ES-I3 (cell line): ENCODE results near the gene WDR4.
"Not testable (repeated sequence)": the region's sequence is repeated elsewhere in the genome, so short reads cannot be mapped to it uniquely, and the experiment has no call there.

Source experiments
- H3K36me3 ChIP-seq: 2 replicates; pipeline ENCODE4 v1.6.1; 2013; ENCODE audit warnings: mild to moderate bottlenecking, low read length, control low read depth, moderate library complexity; ENCODE audit not compliant: insufficient read depth
- H3K4me1 ChIP-seq: 2 replicates; pipeline ENCODE4 v1.6.1; 2013; ENCODE audit warnings: mild to moderate bottlenecking, control low read depth, low read length; ENCODE audit not compliant: insufficient read depth
- H3K9ac ChIP-seq: 2 replicates; pipeline ENCODE4 v1.6.1; 2013; ENCODE audit warnings: low read depth, mild to moderate bottlenecking, low read length, moderate library complexity
- H3K9me3 ChIP-seq: 2 replicates; pipeline ENCODE4 v1.6.1; 2013; ENCODE audit warnings: mild to moderate bottlenecking, low read length, moderate library complexity; ENCODE audit not compliant: control insufficient read depth, insufficient read depth

Gene WDR4

GRCh38 chr21:42843056-42843455, 36.3 kb downstream of the WDR4 start:
- peaks cover 22% of the 10 kb centered on the region for H3K36me3 ChIP-seq
- H3K9ac ChIP-seq, result no peak overlapping the region
- no peaks in the 10 kb centered on the region for H3K9me3 ChIP-seq
- no peaks in the 10 kb centered on the region for H3K4me1 ChIP-seq

DNA sequence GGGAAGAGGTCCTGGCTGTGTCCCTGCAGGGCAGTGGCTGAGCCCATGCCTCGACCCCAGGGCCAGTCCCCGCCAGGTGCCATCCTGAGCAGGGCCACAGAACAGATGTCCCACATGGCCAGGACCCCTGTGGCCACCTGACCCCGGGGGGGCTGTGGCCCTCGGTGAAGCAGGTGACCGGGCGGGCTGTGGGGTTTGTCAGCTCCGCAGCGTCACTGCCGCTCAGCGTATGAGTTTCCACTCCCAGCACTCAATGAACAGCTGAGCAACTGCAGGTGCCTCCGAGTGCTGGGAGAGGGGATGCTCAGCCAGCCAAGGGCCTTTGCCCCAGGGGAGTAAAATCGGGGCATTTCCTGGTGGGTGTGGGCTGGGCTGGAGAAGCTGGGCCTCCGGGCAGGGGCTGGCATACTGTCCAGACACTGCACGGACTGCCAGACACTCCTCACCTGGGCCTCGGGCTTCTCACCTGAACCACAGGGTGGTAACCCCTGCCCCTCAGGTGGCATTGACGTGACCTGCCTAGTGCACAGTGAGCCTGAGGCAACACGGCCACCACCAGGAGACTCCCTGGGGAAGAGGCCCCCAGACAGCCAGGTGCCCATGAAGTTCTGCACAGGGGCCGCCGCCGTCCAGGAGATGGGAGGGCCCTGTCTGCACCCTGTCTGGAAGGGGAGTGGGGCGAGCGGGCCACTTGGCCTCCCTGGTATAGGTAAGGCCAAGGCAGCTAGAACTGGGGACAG, 37.3 kb downstream of the WDR4 start:
- H3K9ac ChIP-seq, H3K4me1 ChIP-seq, H3K9me3 ChIP-seq: not testable (repeated sequence)
- peaks cover 22% of the 10 kb centered on the region for H3K36me3 ChIP-seq

DNA sequence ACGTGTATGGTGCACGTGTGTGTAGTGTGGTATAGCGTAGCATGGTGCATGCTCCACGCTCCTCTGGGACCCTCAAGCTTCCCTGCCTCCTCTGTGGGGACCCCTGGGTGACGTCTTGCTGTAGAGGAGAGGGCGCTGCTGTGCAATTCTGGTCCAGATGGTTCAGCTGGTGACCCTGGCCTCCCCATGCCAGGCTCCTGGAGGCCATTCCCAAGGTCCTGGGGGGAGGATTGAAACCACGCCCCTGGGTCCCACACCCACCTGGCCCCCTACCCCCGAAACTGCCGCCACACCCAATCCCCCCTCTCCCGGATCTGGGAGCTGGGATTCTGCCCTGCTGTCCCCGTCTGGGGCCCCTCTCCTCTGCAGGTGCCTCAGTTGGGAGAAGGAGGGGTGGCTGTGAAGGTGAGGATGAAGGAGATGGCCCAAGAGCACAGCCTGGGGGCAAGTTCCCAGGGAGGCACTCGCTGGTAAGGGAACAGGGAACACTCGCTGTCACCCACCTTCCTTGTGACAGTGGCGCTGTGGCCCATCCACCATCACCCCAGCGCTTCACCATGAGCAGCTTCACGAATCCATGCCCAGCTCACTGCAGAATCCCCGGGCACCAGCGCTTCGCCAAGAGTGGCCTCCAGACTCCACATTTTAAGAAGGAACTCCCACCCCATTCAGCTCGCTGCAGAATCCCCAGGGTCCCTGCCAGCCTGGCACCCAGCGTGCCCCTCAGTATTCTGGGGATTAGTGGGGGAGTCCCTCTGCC, 38.0 kb downstream of the WDR4 start:
- H3K9me3 ChIP-seq, result no peaks in the 10 kb centered on the region
- H3K4me1 ChIP-seq, result no peaks in the 10 kb centered on the region
- H3K36me3 ChIP-seq, result peaks cover 22% of the 10 kb centered on the region
- H3K9ac ChIP-seq, result no peak overlapping the region

DNA sequence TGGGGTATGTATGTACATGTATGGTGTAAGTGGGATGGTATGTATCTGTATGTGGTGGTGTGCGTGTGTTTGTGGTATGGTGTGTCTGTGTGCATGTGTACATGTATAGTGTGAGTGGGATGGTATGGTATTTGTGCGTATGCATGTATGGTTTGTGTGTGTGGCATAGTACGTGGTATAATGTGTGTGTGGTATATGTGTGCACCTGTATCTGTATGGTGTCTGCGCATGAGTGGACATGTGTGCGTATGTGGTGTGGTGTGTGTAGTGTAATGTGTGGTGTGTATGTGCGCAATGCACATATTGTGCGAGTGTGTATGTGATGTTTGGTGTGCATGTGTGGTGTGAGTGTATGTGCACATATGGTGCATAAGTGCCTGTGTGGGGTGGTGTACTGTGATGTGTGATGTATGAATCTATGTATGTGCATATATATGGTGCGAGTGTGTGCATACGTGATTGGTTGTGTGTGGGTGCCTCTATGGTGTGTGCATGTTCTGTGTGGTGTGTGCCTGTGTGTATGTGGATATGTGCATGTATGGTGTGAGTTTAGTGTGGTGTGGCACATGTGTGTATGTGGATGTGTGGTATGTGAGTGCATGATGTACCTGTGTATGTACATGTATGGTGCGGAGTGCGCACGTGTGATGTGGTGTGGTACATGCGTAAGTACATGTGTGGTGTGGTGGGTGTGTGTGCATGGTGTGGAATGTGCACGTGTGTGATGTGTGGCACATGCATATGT, 38.8 kb downstream of the WDR4 start:
- Histone ChIP-seq H3K9me3 (no peaks in the 10 kb centered on the region), H3K36me3 (peaks cover 15% of the 10 kb centered on the region), H3K9ac (no peak overlapping the region), H3K4me1 (no peaks in the 10 kb centered on the region)

DNA sequence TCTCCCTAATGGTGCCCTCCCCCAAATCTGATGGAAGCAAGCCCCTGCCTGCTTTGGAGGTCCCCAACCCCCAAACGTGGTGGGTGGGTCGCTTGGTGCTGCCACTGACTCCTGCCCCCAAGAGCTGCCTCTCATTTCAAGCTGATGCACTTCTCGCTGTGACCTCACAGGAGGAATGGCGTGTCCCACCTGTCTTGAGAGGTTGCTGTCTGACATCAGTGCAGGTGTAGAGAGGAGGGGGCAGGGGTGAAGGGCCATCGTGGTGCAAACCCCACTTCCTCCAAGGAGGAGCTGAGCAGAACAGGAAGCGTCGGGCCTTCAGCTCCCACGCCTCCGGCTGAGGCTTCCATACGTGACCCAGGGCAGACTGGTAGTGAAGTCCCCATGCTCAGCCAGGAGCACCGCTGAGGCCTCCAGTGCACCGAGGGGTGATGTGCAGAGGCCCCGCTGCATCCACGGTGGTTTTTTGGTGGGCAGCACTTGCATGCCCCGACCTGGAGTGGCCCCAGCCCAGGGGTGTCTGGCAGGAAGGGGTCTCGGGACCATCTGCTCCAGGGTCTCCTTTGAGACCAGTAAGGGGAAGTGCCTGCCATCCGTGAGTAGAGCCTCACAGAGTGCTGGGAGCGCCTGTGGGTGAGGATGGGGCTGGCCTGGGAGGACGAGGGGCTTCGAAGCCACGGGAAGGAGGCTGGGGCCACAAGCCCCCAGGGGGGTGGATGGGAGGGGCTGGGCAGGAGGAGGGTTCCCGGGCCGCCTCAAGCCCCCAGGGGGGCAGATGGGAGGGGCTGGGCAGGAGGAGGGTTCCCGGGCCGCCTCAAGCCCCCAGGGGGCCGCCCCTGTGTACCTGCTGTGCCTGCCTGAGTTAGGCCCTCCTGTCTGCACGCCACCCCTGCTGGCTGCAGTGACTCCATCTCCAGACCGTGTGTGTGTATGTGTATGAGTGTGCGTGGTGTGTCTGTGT, 39.8 kb downstream of the WDR4 start:
- Histone ChIP-seq H3K36me3 (peaks cover 14% of the 10 kb centered on the region), H3K4me1 (no peaks in the 10 kb centered on the region), H3K9ac (no peak overlapping the region), H3K9me3 (no peaks in the 10 kb centered on the region)

DNA sequence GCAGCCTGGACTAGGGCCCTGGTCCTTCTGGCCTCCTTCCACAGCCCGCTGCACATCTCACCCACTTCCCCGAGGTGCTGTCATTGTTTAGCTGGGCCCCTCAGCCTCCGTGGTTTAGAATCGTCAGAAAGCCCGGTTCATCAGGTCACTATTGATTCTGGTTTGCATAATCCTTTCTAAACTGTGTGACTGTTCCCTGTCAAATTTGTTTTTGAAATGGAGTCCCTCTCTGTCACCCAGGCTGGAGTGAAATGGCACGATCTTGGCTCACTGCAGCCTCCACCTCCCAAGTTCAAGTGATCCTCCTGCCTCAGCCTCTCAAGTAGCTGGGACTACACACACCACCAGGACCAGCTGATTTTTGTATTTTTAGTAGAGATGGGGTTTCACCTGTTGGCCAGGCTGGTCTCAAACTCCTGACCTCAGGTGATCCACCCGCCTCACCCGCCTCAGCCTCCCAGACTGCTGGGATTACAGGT, 41.1 kb downstream of the WDR4 start:
- H3K9me3 ChIP-seq, H3K4me1 ChIP-seq, H3K9ac ChIP-seq: not testable (repeated sequence)
- peaks cover 10% of the 10 kb centered on the region for H3K36me3 ChIP-seq

GRCh38 chr21:42837421-42838211, 41.7 kb downstream of the WDR4 start:
- H3K9ac ChIP-seq, result no peak overlapping the region
- no peaks in the 10 kb centered on the region for H3K4me1 ChIP-seq
- peaks cover 10% of the 10 kb centered on the region for H3K36me3 ChIP-seq
- H3K9me3 ChIP-seq, result no peaks in the 10 kb centered on the region

DNA sequence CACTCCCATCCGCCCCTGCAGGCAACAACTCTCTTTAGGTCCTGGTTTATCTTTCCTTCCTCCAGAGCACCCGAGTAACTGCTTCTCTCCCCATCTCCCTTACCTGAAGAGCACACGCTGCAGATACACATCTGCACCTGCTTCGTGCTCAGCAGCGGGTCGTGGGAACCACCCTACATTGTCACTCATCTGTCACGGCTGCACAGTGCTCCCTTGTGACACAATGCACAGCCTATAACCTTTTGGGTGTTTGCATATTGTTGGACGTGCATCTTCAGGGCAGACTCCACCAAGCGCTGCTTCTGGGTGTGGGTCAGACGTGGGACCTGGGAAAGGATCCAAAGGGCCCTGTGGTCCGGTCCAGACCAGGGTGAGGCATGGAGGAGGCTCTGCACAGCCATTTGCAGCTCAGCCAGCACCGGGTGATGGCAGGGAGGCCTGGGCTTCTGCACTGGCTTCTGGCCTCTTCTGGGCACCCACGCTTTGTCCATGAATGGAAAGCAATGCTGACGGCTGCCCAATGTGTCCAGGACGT, 42.5 kb downstream of the WDR4 start:
- H3K4me1 ChIP-seq, result no peaks in the 10 kb centered on the region
- H3K36me3 ChIP-seq, result peaks cover 10% of the 10 kb centered on the region
- H3K9ac ChIP-seq, result no peak overlapping the region
- no peaks in the 10 kb centered on the region for H3K9me3 ChIP-seq

DNA sequence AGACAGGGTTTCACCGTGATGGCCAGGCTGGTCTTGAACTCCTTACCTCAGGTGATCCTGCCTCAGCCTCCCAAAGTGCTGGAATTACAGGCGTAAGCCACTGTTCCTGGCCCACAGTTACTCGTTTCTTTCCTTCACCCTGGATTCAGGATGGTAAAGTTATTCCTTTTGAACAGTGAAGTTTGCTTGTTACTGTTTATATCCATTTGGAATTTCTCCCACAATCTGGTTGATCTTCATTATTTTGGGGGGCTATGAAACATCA, 43.0 kb downstream of the WDR4 start:
- Histone ChIP-seq H3K4me1 (no peaks in the 10 kb centered on the region), H3K36me3 (peaks cover 10% of the 10 kb centered on the region), H3K9ac (no peak overlapping the region), H3K9me3 (no peaks in the 10 kb centered on the region)

GRCh38 chr21:42835611-42836401, 43.5 kb downstream of the WDR4 start:
- Histone ChIP-seq H3K4me1 (no peaks in the 10 kb centered on the region), H3K36me3 (peaks cover 8% of the 10 kb centered on the region), H3K9me3 (no peaks in the 10 kb centered on the region), H3K9ac (no peak overlapping the region)

GRCh38 chr21:42835211-42835610, 44.1 kb downstream of the WDR4 start:
- Histone ChIP-seq H3K4me1 (no peaks in the 10 kb centered on the region), H3K36me3 (peaks cover 3% of the 10 kb centered on the region), H3K9ac (no peak overlapping the region), H3K9me3 (no peaks in the 10 kb centered on the region)

DNA sequence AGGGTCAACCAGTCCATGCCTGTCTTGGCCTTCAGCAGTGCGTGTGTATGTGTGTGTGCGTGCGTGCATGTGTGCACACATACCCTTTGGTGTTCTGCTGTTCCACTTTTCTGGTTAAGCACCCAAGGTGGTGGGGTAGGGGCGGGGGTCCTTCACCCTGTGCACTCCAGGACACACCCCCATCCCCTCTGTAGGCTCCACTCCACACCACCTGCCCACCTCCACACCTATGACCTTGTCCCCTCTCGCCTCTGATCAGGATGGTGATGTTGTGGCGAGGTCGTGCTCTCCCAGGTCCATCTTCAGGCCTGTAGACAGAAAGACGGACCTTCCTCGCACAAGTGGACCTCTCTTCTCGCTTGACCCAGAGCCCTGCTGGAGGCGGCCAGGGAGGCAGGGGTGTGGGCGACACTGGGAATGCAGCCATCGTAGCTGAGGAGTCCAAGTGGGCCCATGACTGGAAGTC, 44.6 kb downstream of the WDR4 start:
- Histone ChIP-seq H3K4me1 (no peaks in the 10 kb centered on the region), H3K36me3 (no peaks in the 10 kb centered on the region; the same call in 1 of the 2 replicates), H3K9ac (no peak overlapping the region), H3K9me3 (no peaks in the 10 kb centered on the region)
